GM12878 (cell line): ENCODE measurements around the gene SSH2. TPM values are rescaled to one million over a fixed set of nuclear protein-coding genes. Genes with fewer than 3 reads are reported as not detected.
"Not testable (repeated sequence)": the region's sequence is repeated elsewhere in the genome, so short reads cannot be mapped to it uniquely, and the experiment has no call there.

Experiments used
- ATAC-seq: fragments of 200-7000 bp; cut with Tn5 transposase; 3 replicates; pipeline ENCODE4 v1.9.1; 2020; ENCODE audit warnings: mild to moderate bottlenecking, moderate library complexity
- BruUV-seq: library from RNA; stranded (reverse); fragments of 400-500 nt; replicated peaks from 2 replicates; lab custom pipeline; 2021; lab: Mats Ljungman, UMichigan
- CTCF ChIA-PET: fragments of 300-600 bp; sonication (Branson Sonifier 250); formaldehyde crosslinking; extraction: SDS; loops from one replicate; lab custom pipeline; 2021; ENCODE audit warnings: inconsistent platforms; lab: Yijun Ruan, JAX
- POLR2A ChIA-PET: fragments of 350-600 bp; formaldehyde crosslinking; extraction: SDS; loops from one replicate; lab custom pipeline; 2021; ENCODE audit warnings: inconsistent platforms; lab: Charles Lee
- RAD21 ChIA-PET: fragments of 300-600 bp; sonication (Branson Sonifier 250); formaldehyde crosslinking; loops from one replicate; lab custom pipeline; 2023; ENCODE audit warnings: antibody characterized with exemption; ENCODE audit not compliant: unreplicated experiment; lab: Charles Lee
- SMC1A ChIA-PET: fragments of 300-600 bp; sonication (Branson Sonifier 250); formaldehyde crosslinking; loops from one replicate; lab custom pipeline; 2023; ENCODE audit not compliant: unreplicated experiment, uncharacterized antibody; lab: Charles Lee
- DNase-seq: peaks from one replicate; pipeline ENCODE4 v3.0.0-alpha.2; 2011; ENCODE audit warnings: low read depth, low spot score
- FAIRE-seq: peaks from 3 replicates; lab custom pipeline; 2011; peaks lifted over from hg19 to GRCh38; lab: Jason Lieb, UNC
- H2AFZ ChIP-seq: 2 replicates; pipeline ENCODE4 v1.6.0; 2011; ENCODE audit warnings: low read depth, low read length, control low read depth; ENCODE audit not compliant: control insufficient read depth
- H3K27ac ChIP-seq: 2 replicates; pipeline ENCODE4 v1.5.1; 2011; ENCODE audit warnings: control low read depth; ENCODE audit not compliant: control insufficient read depth, insufficient read depth
- H3K27me3 ChIP-seq, 2 experiments: replicated peaks in 1 of 2; 2 replicates each; pipeline versions ENCODE4 v1.6.0 to v1.6.1; 2011; ENCODE audit warnings: low read length in 1 of 2; ENCODE audit not compliant: control insufficient read depth in 2 of 2, insufficient read depth in 2 of 2
- H3K36me3 ChIP-seq, 2 experiments: 2 replicates each; pipeline ENCODE4 v1.5.1; 2011; ENCODE audit warnings: low read length in 1 of 2; ENCODE audit not compliant: control insufficient read depth in 2 of 2, insufficient read depth in 2 of 2
- H3K4me1 ChIP-seq: 2 replicates; pipeline ENCODE4 v1.6.1; 2011; ENCODE audit warnings: mild to moderate bottlenecking, low read length, moderate library complexity, mixed read lengths; ENCODE audit not compliant: control insufficient read depth, insufficient read depth
- H3K4me2 ChIP-seq: 2 replicates; pipeline ENCODE4 v1.6.0; 2011; ENCODE audit warnings: control low read depth; ENCODE audit not compliant: control insufficient read depth, insufficient read depth
- H3K4me3 ChIP-seq: fragments of 200-600 bp; sonication (generic); 2 replicates; pipeline ENCODE4 v1.5.1; 2016
- H3K79me2 ChIP-seq: 2 replicates; pipeline ENCODE4 v1.6.0; 2011; ENCODE audit warnings: low read length; ENCODE audit not compliant: control insufficient read depth, insufficient read depth
- H3K9ac ChIP-seq: 2 replicates; pipeline ENCODE4 v1.8.0; 2011; ENCODE audit warnings: low read length, control low read depth, mixed read lengths; ENCODE audit not compliant: control insufficient read depth, insufficient read depth
- H3K9me3 ChIP-seq: replicated peaks from 3 replicates; pipeline ENCODE4 v1.5.1; 2011; ENCODE audit warnings: mild to moderate bottlenecking, low read length; ENCODE audit not compliant: control insufficient read depth, insufficient read depth
- H4K20me1 ChIP-seq: 2 replicates; pipeline ENCODE4 v1.6.0; 2011; ENCODE audit not compliant: control insufficient read depth, insufficient read depth
- BACH1 ChIP-seq: fragments of 450-650 bp; IDR thresholded peaks from 2 replicates; pipeline ENCODE4 v1.6.1; 2017; ENCODE audit warnings: mild to moderate bottlenecking, borderline replicate concordance
- WGBS: methylation state at CpG from one replicate; pipeline ENCODE4 v1.1.6; 2016; ENCODE audit warnings: low lambda C conversion rate; ENCODE audit not compliant: insufficient replicate concordance, insufficient coverage; ENCODE audit errors: missing lambda C conversion rate; 5-methylcytosine and 5-hydroxymethylcytosine counted together
- in situ Hi-C: fragments of 300-500 bp; cut with MboI; formaldehyde crosslinking; loops from 9 replicates; pipeline ENCODE4 v1.14.3; 2018; ENCODE audit warnings: mixed read lengths
- intact Hi-C: fragments of 100-400 bp; cut with micrococcal nuclease; formaldehyde crosslinking; loops from one replicate; pipeline ENCODE4 v1.14.2; 2022; ENCODE audit not compliant: unreplicated experiment
- polyA plus RNA-seq, 11 experiments: library from polyadenylated mRNA; depleted of rRNA in 4 of 11; unstranded in 6 of 11; stranded (reverse) in 5 of 11; fragments of >200 nt; fragmentation: Nextera tagmentation in 4 of 11; fragmentation: Illumina TruSeq in 1 of 11; extraction: Ambion mirVana in 4 of 11; extraction: Trizol in 1 of 11; gene quantifications; 1 replicate in 1 of 11; 2 replicates in 10 of 11; pipeline versions ENCODE4 v1.2.1 to v1.2.3, GENCODE V29; 2011 to 2016; ENCODE audit warnings: inconsistent platforms in 2 of 11, missing spikeins in 2 of 11, low read depth in 1 of 11
- total RNA-seq, 4 experiments: library from RNA; depleted of rRNA in 3 of 4; stranded (reverse); fragments of >200 nt in 3 of 4; fragmentation: Illumina TruSeq in 1 of 4; extraction: Trizol in 1 of 4; gene quantifications; 2 replicates each; pipeline versions ENCODE4 v1.2.1 to v1.2.3, GENCODE V29; 2013 to 2021
- TF ChIP-seq, protein P1 (sequence below): fragments of 450-650 bp; conservative IDR thresholded peaks from 2 replicates; pipeline ENCODE4 v1.6.1; 2017; ENCODE audit warnings: mild to moderate bottlenecking, moderate library complexity

Gene SSH2
- total and polyA plus RNA-seq, 10 of the 15 experiments (the other 5 are each of a cell fraction or from before 2014, with no cell fraction given) = 9.3 to 65.9 (median 34.0) TPM

DNA sequence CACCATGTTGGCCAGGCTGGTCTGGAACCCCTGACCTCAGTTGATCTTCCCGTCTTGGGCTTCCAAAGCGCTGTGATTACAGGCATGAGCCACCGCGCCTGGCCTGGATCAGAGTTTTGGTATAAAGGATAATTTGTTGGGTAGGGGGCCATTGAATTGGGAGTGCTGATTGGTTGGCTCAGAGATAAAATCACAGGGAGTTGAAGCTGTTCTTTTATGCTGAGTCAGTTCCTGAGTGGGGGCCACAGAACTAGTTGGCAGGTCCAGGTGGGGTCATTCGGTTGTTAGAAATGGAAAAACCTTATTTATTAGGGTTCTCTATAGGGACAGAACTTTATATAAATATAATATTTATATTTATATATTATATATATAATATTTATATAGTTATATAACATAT, 147.1 kb downstream of the SSH2 start:
- no peaks in the 10 kb centered on the region for H4K20me1 ChIP-seq
- in situ Hi-C loops = no loop called here
- H3K4me2 ChIP-seq = no peak overlapping the region
- BruUV-seq = no TSS peak
- WGBS = 99% methylated on average over 5 of the region's 5 CpGs
- H3K4me3 ChIP-seq = no peak overlapping the region
- FAIRE-seq = no peak
- H3K9ac ChIP-seq = no peak overlapping the region
- ChIA-PET POLR2A (no interaction called here), SMC1A (no interaction called here), RAD21 (no interaction called here), CTCF (interaction anchor here (0.6 kb wide), 1 partner anchor 135 kb away, joined by 3 read pairs; no protein-coding TSS in a partner anchor)
- intact Hi-C loops = no loop called here
- H2AFZ ChIP-seq = no peak overlapping the region
- H3K27ac ChIP-seq = no peak overlapping the region
- no peaks in the 10 kb centered on the region for H3K4me1 ChIP-seq
- H3K79me2 ChIP-seq = no peaks in the 10 kb centered on the region
- no peak for ATAC-seq
- H3K27me3 ChIP-seq = no peaks in the 10 kb centered on the region
- H3K36me3 ChIP-seq = no peaks in the 10 kb centered on the region; a peak in 1 of 4 replicates
- DNase-seq = no peak
- H3K9me3 ChIP-seq = no peaks in the 10 kb centered on the region
- TF ChIP-seq, protein P1, sequence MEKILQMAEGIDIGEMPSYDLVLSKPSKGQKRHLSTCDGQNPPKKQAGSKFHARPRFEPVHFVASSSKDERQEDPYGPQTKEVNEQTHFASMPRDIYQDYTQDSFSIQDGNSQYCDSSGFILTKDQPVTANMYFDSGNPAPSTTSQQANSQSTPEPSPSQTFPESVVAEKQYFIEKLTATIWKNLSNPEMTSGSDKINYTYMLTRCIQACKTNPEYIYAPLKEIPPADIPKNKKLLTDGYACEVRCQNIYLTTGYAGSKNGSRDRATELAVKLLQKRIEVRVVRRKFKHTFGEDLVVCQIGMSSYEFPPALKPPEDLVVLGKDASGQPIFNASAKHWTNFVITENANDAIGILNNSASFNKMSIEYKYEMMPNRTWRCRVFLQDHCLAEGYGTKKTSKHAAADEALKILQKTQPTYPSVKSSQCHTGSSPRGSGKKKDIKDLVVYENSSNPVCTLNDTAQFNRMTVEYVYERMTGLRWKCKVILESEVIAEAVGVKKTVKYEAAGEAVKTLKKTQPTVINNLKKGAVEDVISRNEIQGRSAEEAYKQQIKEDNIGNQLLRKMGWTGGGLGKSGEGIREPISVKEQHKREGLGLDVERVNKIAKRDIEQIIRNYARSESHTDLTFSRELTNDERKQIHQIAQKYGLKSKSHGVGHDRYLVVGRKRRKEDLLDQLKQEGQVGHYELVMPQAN = no peak
- TF ChIP-seq BACH1 = no peak

DNA sequence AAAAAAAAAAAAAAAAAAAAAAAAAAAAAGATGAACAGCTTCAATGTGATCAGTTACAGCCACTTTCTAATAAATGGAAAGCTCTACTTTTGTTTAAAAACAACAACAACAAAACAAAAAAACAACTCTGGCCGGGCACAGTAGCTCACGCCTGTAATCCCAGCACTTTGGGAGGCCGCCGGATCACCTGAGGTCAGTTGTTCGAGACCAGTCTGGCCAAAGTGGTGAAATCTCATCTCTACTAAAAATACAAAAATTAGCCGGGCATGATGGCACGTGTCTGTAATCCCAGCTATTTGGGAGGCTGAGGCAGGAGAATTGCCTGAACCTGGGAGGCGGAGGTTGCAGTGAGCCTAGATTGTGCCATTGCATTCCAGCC, 150.2 kb downstream of the SSH2 start:
- in situ Hi-C loops (loop anchor here (5.0 kb wide), 1 partner anchor 138 kb away; no protein-coding TSS in a partner anchor), intact Hi-C loops (loop anchor here (1.0 to 5.0 kb wide), 3 partner anchors 98 to 199 kb away; no protein-coding TSS in a partner anchor)
- POLR2A ChIA-PET = interaction anchor here (0.6 to 1.3 kb wide), 6 partner anchors 12 to 523 kb away, joined by 5 to 11 read pairs (median 6); no protein-coding TSS in a partner anchor
- 88% methylated on average over 8 of the region's 8 CpGs for WGBS
- H3K36me3 ChIP-seq, ATAC-seq, FAIRE-seq, H3K4me3 ChIP-seq, BruUV-seq, H2AFZ ChIP-seq, H3K9ac ChIP-seq, H3K4me2 ChIP-seq, H3K79me2 ChIP-seq, H3K9me3 ChIP-seq, DNase-seq, H3K27ac ChIP-seq, H3K4me1 ChIP-seq, H3K27me3 ChIP-seq, H4K20me1 ChIP-seq: not testable (repeated sequence)
- CTCF ChIA-PET = interaction anchor here (0.7 to 7.5 kb wide), 39 partner anchors 9 to 315 kb away, joined by 3 to 114 read pairs (median 6); partner anchors contain the start of gene CORO6
- SMC1A ChIA-PET = interaction anchor here (0.7 to 7.1 kb wide), 31 partner anchors 11 to 410 kb away, joined by 3 to 94 read pairs (median 5); no protein-coding TSS in a partner anchor
- RAD21 ChIA-PET = interaction anchor here (0.6 to 6.3 kb wide), 25 partner anchors 14 to 199 kb away, joined by 3 to 133 read pairs (median 6); partner anchors contain the start of genes CORO6 and SSH2
